Midbrain (tissue), 1 donor: ENCODE data around the gene ZBTB46.
"Not testable (repeated sequence)": the region's sequence is repeated elsewhere in the genome, so short reads cannot be mapped to it uniquely, and the experiment has no call there.

ENCODE experiments used
- DNase-seq: peaks from one replicate; lab custom pipeline; 2025; lab: John Stamatoyannopoulos, UW

ZBTB46 gene

GRCh38 chr20:63787302-63787701 is 43.8 kb downstream of the ZBTB46 start:
- no peak for DNase-seq

GRCh38 chr20:63785691-63786131 is 45.4 kb downstream of the ZBTB46 start:
- peak; percentile 4 for DNase-seq

- DNase-seq, result no peak
Measured at GRCh38 chr20:63783970-63784369, 47.1 kb downstream of the ZBTB46 start.

GRCh38 chr20:63782521-63782971 is 48.5 kb downstream of the ZBTB46 start:
- no peak for DNase-seq

- no peak for DNase-seq
Measured at GRCh38 chr20:63782051-63782471, 49.0 kb downstream of the ZBTB46 start.

- DNase-seq, result no peak
Measured at GRCh38 chr20:63781181-63781580, 49.9 kb downstream of the ZBTB46 start.

- DNase-seq, result no peak
Measured at GRCh38 chr20:63778857-63779256, 52.2 kb downstream of the ZBTB46 start.

- DNase-seq, result no peak
Measured at GRCh38 chr20:63778034-63778752, 52.9 kb downstream of the ZBTB46 start.

- DNase-seq, result no peak
Measured at GRCh38 chr20:63777614-63778013, 53.5 kb downstream of the ZBTB46 start.

- not testable (repeated sequence) for DNase-seq
Measured at GRCh38 chr20:63776875-63777274, 54.2 kb downstream of the ZBTB46 start.

- DNase-seq, result peak; percentile 50
Measured at GRCh38 chr20:63775096-63775978, 55.7 kb downstream of the ZBTB46 start.

- DNase-seq, result no peak
Measured at GRCh38 chr20:63774306-63774705, 56.8 kb downstream of the ZBTB46 start.

- no peak for DNase-seq
Measured at GRCh38 chr20:63773571-63774241, 57.4 kb downstream of the ZBTB46 start.

- no peak for DNase-seq
Measured at GRCh38 chr20:63772781-63773518, 58.1 kb downstream of the ZBTB46 start.

- no peak for DNase-seq
Measured at GRCh38 chr20:63771046-63771707, 59.9 kb downstream of the ZBTB46 start.

GRCh38 chr20:63769891-63770474 is 61.1 kb downstream of the ZBTB46 start:
- DNase-seq, result no peak

- no peak for DNase-seq
Measured at GRCh38 chr20:63768591-63769515, 62.2 kb downstream of the ZBTB46 start.

GRCh38 chr20:63767886-63768285 is 63.2 kb downstream of the ZBTB46 start:
- DNase-seq, result no peak

- DNase-seq, result no peak
Measured at GRCh38 chr20:63767456-63767855, 63.6 kb downstream of the ZBTB46 start.
